CD4-positive, alpha-beta T cell treated with Interleukin-15 for 1 hour (primary cell): ENCODE results near the gene DCTPP1.
"Not testable (repeated sequence)": the region's sequence is repeated elsewhere in the genome, so short reads cannot be mapped to it uniquely, and the experiment has no call there.

Experiments used
- DNase-seq: peaks from one replicate; pipeline ENCODE4 v3.0.0-alpha.2; 2020

Gene DCTPP1

DNA sequence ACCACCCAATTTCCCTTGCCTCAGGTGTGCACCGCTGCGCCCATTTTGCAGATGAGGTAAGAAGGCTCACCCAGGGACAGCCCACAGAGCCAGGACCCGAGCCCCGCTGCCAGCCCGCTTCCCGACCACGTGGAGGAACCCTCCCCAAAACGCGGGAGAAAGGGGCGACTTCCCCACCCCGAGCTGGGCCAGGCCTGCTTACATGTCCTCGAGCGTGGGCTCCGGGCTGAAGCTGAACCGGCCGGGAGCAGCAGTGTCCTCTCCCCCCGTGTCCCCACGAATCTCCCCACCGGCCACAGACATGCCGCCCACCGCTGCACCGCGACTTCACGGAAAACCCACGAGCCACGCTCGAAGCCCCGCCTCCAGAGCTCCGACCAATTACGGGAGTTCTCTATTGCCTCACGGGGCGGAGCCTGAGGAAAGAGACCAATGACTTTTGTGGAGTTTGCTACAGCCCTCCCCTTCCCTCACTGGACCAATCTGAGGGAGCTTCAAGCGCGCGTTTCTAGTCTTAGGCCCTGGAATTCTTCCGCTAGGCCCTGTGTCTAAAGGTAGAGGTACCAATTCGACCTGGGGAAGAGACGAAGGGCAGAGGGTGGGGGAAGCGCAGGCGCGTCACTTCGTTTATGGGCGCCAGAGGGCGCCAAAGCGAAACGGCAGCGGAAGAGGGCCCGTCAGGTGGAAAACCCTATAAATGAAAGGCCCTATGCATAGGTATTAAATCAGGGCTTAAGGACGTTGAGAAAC lies at the start of gene DCTPP1:
Gene DCTPP1, minus strand, starts transcription at position 353 of the 750 bp plus-strand sequence. Its CDS starts 50 bp downstream, at position 303.
- peak; percentile 99 for DNase-seq

DNA sequence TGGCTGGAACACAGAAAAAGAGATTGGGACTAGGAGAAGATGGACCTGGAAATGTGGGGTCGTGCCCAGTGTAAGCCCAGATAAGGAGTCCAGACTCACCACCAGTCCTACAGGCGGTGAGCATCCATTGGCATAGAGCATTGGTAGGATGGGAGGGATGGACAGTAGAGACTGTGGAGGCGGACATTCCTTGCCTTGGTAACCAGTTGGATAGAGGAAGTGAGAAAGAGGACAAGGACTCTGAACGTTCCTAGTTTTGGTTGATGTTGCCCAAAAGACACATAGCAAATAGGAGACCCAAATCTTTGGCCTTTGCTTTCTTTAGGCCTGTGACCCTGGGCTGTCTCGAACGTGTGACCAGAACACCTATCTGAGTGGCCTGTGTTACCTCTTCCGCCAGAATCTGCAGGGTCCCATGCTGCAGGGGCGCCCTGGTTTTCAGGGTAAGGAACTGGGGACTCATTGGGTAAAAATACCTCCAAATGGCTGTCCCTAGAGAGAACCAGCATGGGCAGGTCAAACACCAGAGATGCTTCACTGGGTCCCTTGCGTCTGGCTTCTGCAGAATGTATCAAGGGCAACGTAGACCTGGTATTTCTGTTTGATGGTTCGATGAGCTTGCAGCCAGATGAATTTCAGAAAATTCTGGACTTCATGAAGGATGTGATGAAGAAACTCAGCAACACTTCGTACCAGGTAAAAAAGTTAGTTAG lies 49.1 kb upstream of the DCTPP1 start:
- DNase-seq: no peak

DNA sequence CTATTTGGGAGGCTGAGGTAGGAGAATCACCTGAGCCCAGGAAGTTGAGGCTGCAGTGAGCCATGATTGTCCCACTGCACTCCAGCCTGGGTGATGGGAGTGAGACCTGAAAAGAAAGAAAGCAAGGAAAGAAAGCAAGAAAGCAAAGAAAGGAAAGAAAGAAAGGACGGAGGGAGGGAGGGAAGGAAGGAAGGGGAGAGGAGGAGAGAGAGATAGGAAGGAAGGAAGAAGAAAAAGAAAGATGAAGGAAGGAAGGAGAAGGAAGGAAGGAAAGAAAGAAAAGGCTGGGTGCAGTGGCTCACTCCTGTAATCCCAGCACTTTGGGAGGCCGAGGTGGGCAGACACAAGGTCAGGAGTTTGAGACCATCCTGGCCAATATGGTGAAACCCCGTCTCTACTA lies 47.9 kb upstream of the DCTPP1 start:
- not testable (repeated sequence) for DNase-seq

DNA sequence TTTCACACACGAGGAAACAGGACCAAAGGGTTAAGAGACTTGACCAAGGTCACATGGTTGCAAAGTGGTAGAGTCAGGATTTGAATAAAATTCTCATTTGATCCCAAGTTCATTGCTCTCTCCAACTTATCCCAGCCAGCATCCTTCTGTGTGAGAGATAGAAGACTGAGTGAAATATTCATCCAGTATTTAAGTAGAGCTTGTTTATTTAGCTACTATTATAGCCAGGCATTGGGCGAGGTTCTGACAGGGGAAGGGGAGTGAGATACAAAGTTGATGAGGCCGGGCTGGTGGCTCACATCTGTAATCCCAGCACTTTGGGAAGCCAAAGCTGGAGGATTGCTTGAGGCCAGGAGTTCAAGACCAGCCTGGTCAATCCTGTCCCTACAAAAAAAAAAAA lies 47.2 kb upstream of the DCTPP1 start:
- DNase-seq: no peak

DNA sequence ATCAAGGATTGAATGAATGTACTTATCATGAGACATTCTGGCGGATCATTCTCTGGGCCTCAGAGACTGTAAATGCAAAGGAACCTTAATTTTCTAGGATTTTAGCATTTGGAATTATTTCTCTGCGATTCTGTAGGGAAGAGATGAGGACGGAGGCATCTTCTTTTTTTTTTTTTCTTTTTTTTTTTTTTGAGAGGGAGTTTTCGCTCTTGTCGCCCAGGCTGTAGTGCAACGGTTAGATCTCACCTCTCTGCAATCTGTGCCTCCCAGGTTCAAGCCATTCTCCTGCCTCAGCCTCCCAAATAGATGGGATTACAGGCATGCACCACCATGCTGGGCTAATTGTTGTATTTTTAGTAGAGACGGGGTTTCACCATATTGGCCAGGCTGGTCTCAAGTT lies 44.9 kb upstream of the DCTPP1 start:
- no peak for DNase-seq

DNA sequence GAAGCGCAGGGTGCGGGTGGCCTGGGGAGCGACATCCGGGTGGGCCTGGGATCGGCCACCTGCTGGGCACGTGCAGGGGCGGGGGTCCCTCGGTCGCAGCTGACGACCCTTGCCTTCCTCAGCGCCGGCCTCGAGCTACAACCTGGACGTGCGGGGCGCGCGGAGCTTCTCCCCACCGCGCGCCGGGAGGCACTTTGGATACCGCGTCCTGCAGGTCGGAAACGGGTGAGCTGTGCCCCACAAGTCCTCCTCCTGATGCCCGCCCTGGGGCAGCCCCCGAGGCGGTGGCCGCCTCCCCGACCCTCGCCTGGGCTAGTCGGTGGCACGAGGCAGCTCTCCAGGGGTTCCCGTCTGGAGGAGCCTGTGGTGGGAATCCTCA lies 44.2 kb upstream of the DCTPP1 start:
- DNase-seq: no peak

DNA sequence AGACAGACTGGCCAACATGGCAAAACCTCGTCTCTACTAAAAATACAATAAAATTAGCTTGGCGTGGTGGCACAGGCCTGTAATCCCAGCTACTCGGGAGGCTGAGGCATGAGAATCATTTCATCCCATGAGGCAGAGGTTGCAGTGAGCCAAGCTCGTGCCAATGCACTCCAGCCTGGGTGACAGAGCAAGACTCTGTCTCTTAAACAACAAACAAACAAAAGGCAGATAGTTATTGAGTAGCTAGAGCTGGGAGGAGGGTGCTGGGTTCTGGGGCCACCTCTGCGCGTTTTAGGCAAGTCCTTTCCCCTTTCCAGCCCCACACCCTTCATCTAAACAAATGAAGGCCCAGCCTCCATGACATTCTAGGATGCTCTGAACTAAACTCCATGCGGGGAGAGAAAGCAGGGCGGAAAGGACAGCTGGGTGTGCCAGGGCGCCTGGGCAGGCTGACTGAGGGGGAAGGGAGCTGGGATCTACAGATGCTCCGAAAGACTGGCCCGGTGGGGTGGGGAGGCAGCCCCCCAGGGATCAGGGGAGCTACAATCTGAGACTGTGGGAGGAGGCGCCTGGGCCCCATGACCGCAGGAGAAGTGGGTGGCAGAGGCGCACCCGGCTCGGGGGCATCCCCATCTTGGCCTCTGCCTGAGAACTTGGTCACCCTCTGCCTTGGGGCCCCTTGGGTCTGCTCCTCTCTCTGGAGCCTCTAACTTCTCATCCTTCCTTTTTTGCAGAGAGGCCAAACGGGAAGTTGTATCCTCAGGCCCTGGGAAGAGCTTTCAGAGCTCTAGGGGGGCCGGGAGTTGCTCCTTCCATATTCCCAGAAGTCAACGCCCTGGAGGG lies 43.6 kb upstream of the DCTPP1 start:
- DNase-seq: peak; percentile 49

DNA sequence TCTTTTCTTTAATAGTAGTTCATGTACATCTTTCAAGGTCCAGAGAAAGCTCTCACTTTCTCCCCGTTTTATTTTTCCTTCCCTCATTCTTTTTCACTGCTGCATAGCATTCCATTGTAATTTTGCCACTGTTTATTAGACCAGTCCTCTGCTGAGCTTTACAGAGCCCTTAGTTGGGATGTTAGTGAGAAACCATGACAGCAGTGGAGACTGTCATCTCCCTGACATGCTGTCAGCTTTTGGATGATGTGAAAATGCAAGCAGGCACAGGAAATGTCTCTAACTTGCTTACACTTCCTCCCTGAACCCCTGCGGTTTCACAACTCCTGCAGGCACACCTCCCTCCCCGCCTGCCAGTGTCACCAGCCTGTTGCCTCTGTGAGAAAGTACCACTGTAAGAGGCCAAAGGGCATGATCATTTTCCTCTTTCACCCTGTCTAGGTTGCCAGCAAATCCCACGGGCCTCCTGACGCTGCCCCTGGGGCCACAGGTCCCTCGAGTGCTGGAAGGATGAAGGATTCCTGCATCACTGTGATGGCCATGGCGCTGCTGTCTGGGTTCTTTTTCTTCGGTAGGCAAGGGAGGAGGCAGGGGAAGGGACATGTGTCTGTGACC lies 42.6 kb upstream of the DCTPP1 start, which contains the start of gene ITGAL:
Gene ITGAL, plus strand, starts transcription at position 415 of the 615 bp plus-strand sequence. Its CDS starts 96 bp downstream, at position 511.
- peak; percentile 88 for DNase-seq

DNA sequence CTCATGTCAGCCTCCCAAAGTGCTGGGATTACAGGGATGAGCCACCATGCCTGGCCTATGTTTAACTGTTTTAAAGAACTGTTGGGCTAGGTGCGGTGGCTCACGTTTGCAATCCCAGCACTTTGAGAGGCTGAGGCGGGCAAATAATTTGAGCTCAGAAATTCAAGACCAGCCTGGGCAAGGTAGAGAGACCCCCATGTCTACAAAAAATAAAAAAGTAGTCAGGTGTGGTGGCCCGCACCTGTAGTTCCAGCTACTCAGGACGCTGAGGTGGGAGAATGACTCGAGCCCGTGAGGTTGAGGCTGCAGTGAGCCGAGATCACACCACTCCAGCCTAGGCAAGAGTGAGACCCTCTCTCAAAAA lies 40.8 kb upstream of the DCTPP1 start:
- no peak for DNase-seq

DNA sequence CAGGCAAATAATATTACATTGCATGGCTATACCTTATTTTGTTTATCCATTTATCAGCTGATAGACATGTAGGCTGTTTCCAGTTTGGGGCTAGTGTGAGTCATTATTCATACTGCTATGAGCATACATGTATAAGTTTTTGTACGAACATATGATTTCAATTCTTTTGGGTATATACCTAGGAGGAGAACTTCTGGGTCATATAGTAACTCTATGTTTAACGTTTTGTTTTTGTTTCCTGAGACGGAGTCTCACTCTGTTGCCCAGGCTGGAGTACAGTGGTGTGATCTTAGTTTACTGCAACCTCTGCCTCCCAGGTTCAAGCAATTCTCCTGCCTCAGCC lies 40.3 kb upstream of the DCTPP1 start:
- DNase-seq: no peak

DNA sequence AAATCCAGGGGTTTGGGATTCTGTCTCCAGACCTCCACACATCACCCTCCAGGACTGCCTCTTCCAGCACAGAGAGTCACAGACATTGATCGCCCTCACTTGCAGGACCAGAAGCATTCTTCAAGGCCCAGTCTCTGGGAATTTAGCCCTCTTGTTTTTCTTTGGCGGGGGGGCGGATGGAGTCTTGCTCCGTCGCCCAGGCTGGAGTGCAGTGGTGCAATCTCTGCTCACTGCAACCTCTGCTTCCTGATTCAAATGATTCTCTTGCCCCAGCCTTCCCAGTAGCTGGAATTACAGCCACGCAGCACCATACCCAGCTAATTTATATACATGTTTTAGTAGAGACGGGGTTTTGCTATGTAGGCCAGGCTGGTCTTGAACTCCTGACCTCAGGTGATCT lies 34.2 kb upstream of the DCTPP1 start:
- DNase-seq: no peak

DNA sequence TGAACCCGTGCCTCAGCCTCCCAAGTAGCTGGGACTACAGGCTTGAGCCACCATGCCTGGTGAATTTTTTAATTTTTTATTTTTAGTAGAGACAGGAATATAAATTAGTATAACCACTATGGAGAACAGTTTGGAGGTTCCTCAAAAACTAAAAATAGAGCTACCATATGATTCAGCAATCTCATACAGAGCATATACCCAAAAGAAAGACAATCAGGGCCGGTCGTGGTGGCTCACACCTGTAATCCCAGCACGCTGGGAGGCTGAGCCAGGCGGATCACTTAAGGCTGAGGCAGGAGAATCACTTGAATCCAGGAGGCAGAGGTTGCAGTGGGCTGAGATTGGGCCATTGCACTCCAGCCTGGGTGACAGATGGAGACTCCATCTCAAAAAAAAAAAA lies 31.6 kb upstream of the DCTPP1 start:
- DNase-seq: not testable (repeated sequence)

DNA sequence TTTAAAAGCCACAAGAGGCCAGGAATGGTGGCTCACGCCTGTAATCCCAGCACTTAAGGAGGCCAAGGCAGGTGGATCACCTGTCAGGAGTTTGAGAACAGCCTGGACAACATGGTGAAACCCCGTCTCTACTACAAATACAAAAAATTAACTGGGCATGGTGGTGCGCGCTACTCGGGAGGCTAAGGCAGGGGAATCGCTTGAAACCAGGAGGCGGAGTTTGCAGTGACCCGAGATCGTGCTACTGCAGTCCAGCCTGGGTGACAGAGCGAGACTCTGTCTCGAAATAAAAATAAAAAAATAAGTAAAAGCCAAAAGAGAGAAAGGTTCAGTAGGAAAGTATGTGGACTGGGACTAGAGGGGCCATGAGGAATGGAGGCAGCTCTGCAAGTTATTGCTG lies 29.6 kb upstream of the DCTPP1 start:
- DNase-seq: no peak

DNA sequence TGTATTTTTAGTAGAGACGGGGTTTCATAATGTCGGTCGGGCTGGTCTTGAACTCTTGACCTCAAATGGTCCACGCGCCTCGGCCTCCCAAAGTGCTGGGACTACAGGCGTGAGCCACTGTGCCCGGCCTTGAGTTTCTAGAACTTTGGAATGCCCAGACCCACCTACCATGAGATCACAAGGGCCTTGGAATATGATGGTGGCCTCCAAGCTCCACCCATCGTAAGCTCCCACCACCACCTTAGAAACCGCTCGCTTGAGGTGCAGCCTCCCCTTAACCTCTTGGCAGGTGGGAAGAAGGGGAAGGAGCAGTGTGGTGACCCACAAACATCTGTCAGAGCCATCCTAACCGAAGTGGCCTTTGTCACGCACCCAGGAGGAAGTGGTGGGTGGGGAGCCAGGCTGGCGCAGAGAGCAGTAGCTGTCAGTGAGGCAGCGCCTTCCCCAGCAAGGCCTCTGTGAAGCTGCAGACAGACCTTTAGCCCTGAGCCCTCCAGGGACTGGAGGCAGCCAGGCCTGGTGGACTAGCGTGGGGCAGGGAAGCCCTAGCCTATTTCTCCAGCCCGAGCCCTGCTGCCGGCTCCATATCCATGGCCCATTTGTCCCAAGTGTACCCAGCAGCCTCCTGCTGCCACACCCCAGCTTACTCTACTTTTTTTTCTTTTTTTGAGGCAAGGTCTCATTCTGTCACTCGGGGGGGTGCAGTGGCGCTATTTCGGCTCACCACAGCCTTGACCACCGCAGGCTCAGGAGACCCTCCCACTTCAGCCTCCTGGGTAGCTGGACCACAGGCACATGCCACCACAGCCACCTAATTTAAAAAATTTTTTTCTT lies 28.9 kb upstream of the DCTPP1 start:
- peak; percentile 79 for DNase-seq

DNA sequence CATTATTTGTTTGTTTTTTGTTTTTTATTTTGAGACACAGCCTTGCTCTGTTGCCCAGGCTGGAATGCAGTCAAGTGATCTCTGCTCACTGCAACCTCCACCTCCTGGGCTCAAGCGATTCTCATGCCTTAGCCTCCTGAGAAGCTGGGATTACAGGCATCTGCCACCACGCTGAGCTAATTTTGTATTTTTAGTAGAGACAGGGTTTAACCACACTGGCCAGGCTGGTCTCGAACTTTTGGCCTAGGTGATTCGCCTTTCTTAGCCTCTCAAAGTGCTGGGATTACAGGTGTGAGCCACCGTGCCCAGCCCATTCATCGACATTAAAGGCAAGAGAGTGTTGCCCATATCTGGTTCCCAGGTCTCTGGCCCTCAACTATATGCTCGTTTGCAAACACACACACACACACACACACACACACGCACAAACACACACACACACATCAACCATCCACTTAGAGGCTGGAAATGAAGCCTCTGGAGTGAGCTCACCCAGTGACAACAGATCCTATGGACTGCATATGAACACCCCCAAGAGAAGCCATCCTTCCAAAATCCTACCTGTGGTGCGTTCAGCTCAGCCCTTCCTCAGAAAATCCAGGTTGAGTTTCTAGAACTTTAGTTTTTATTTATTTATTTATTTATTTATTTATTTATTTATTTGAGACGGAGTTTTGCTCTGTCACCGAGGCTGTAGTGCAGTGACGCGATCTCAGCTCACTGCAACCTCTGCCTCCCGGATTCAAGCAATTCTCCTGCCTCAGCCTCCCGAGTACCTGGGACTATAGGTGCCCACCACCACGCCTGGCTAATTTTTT lies 28.1 kb upstream of the DCTPP1 start:
- no peak for DNase-seq

DNA sequence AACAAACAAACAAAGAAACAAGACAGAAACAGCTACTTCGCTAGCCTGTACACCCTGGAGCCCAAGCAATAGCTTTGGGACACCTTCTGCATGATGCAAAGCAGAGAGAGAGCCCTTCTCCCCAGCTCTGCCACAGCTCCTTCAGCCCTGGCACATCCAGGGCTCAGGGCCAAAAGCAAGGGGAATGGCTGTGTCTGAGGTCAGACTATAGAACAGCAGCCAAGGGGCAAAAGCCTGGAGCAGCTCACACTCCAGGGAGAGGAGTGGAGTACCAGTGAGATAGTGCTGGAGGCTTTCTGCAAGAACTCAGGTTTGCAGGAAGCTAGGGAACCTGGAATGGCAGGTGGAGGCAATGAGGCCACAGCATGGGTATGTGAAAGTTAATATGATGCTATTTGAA lies 27.4 kb upstream of the DCTPP1 start:
- no peak for DNase-seq

DNA sequence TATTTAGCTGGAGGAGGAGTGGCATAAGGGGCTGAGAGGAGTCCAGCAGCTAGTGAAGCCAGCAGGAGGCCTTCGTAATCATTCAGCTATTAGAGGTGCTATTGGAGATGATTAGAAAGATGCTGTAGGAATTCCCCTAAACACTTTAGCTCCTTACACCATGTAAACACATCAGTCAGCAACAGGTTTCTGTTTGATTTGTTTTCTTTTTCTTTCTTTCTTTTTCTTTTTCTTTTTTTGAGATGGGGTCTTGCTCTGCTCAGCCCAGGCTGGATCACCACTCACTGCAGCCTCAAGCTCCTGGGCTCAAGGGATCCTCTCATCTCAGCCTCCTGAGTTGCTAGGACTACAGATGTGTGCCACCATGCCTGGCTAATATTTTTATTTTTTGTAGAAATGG lies 26.5 kb upstream of the DCTPP1 start:
- no peak for DNase-seq

DNA sequence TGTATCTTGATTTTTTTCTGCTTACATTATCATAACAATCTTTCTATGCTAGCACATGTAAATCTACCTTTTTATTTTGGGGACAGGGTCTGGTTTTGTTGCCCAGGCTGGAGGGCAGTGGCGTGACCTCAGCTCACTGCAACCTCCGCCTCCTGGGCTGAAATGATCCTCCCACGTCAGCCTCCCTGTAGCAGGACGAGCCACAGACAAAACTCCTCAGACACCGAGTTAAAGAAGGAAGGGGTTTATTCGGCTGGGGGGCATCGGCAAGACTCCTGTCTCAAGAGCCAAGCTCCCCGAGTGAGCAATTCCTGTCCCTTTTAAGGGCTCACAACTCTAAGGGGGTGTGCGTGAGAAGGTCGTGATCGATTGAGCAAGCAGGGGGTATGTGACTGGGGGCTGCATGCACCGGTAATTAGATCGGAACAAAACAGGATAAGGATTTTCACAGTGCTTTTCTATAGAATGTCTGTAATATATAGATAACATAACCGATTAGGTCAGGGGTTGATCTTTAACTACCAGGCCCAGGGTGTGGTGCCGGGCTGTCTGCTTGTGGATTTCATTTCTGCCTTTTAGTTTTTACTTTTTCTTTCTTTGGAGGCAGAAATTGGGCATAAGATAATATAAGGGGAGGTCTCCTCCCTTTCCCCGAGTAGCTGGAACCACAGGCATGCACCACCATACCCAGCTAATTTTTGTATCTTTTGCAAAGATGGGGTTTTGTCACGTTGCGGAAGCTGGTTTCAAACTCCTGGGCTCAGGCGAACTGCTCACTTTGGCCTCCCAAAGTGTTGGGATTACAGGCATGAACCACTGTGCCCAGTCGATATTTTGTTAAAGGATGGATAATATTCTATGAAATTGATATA lies 23.1 kb upstream of the DCTPP1 start:
- DNase-seq: not testable (repeated sequence)

DNA sequence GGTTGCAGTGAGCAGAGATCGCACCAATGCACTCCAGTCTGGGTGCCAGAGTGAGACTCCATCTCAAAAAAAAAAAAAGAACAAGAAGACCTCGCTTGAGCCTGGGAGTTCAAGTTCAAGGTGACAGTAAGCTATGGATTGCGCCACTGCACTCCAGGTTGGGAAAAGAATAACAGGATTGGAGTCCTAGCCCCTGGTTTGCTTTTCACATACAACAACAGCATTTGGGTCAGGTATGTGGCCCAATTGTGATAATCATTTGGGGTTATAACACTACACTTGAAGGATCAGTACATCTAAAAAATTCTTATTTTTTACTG lies 19.2 kb upstream of the DCTPP1 start:
- no peak for DNase-seq

DNA sequence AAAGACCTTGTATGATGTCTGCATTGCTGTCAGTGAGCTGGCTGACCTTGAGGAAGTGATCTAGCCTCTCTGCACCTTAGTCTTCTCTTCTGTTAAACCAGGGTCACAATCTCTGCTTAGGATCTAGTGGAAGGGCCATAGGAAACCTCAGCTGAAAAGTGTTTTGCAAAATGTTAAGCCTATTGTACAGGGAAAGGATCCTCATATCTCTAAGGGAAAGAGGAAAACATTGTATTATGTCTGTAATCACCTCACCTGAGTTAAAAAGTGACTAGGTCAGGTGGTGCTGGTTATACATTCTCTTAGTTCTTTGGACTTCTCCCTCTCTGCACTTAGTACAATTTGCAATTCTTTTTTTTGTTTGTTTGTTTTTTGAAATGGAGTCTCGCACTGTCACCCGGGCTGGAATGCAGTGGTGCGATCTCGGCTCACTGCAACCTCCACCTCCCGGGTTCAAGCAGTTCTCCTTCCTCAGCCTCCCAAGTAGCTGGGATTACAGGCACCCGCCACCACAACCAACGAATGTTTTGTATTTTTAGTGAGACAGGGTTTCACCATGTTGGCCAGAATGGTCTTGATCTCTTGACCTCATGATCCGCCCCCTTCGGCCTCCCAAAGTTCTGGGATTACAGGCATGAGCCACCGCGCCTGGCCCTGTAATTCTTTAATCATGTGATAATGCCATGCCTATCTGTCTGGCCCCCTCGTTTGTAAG lies 17.8 kb upstream of the DCTPP1 start:
- no peak for DNase-seq
